KOPT-K1 (cell line): ENCODE data around the gene KCNQ2.

Experiments used
- H3K27ac ChIP-seq: fragments of 200-600 bp; sonication (generic); 2 replicates; pipeline ENCODE4 v1.5.1; 2016; ENCODE audit warnings: antibody characterized with exemption, mild to moderate bottlenecking, low read depth, low read length; ENCODE audit not compliant: poor library complexity, severe bottlenecking
- H3K36me3 ChIP-seq: fragments of 200-600 bp; sonication (generic); 2 replicates; pipeline ENCODE4 v1.5.1; 2017; ENCODE audit warnings: antibody characterized with exemption, mild to moderate bottlenecking, low read length, moderate library complexity; ENCODE audit not compliant: insufficient read depth
- H3K9me3 ChIP-seq: fragments of 200-600 bp; sonication (generic); 2 replicates; pipeline ENCODE4 v1.5.1; 2017; ENCODE audit warnings: antibody characterized with exemption, low read length, mild to moderate bottlenecking; ENCODE audit not compliant: insufficient read depth, poor library complexity, severe bottlenecking

KCNQ2 gene

GRCh38 chr20:63357921-63358905, 114.2 kb downstream of the KCNQ2 start:
- Histone ChIP-seq H3K36me3 (no peaks in the 10 kb centered on the region), H3K27ac (no peak overlapping the region), H3K9me3 (no peaks in the 10 kb centered on the region)

GRCh38 chr20:63356931-63357879, 115.2 kb downstream of the KCNQ2 start:
- no peaks in the 10 kb centered on the region for H3K36me3 ChIP-seq
- no peak overlapping the region for H3K27ac ChIP-seq
- H3K9me3 ChIP-seq: no peaks in the 10 kb centered on the region

- Histone ChIP-seq H3K27ac (no peak overlapping the region), H3K9me3 (no peaks in the 10 kb centered on the region), H3K36me3 (no peaks in the 10 kb centered on the region)
Observed at GRCh38 chr20:63356511-63356910, 115.9 kb downstream of the KCNQ2 start.

GRCh38 chr20:63355781-63356295, 116.6 kb downstream of the KCNQ2 start:
- Histone ChIP-seq H3K9me3 (no peaks in the 10 kb centered on the region), H3K36me3 (no peaks in the 10 kb centered on the region), H3K27ac (no peak overlapping the region)

GRCh38 chr20:63354636-63355350, 117.7 kb downstream of the KCNQ2 start:
- no peaks in the 10 kb centered on the region for H3K9me3 ChIP-seq
- no peaks in the 10 kb centered on the region for H3K36me3 ChIP-seq
- H3K27ac ChIP-seq: no peak overlapping the region

- H3K9me3 ChIP-seq: no peaks in the 10 kb centered on the region
- no peaks in the 10 kb centered on the region for H3K36me3 ChIP-seq
- no peak overlapping the region for H3K27ac ChIP-seq
Observed at GRCh38 chr20:63352811-63353221, 119.6 kb downstream of the KCNQ2 start.

GRCh38 chr20:63351811-63352591, 120.5 kb downstream of the KCNQ2 start:
- no peaks in the 10 kb centered on the region for H3K9me3 ChIP-seq
- H3K27ac ChIP-seq: no peak overlapping the region
- H3K36me3 ChIP-seq: no peaks in the 10 kb centered on the region

- H3K9me3 ChIP-seq: no peaks in the 10 kb centered on the region
- H3K36me3 ChIP-seq: no peaks in the 10 kb centered on the region
- H3K27ac ChIP-seq: no peak overlapping the region
Observed at GRCh38 chr20:63351326-63351700, 121.1 kb downstream of the KCNQ2 start.

GRCh38 chr20:63350597-63351325, 121.7 kb downstream of the KCNQ2 start:
- Histone ChIP-seq H3K36me3 (no peaks in the 10 kb centered on the region), H3K9me3 (no peaks in the 10 kb centered on the region), H3K27ac (no peak overlapping the region)
